Mesenchymal stem cell (in vitro differentiated cells and primary cell): Measurements from ENCODE around the gene CDC42BPA.

Experiments used
- DNase-seq: peaks from one replicate; pipeline ENCODE4 v3.0.0-alpha.2; 2013
- H2AFZ ChIP-seq: one replicate; pipeline ENCODE4 v1.6.1; 2013; ENCODE audit warnings: low read depth, mild to moderate bottlenecking, control low read depth, inconsistent platforms, low read length, moderate library complexity
- H2AK5ac ChIP-seq: 2 replicates; pipeline ENCODE4 v1.6.1; 2013; ENCODE audit warnings: low read length, moderate library complexity, mild to moderate bottlenecking, inconsistent platforms; ENCODE audit not compliant: severe bottlenecking
- H2BK120ac ChIP-seq: one replicate; pipeline ENCODE4 v1.6.1; 2013; ENCODE audit warnings: low read depth, mild to moderate bottlenecking, inconsistent platforms, low read length, moderate library complexity
- H2BK12ac ChIP-seq, 2 experiments: one replicate each; pipeline ENCODE4 v1.6.1; 2013; ENCODE audit warnings: inconsistent platforms in 2 of 2, low read length in 2 of 2, mild to moderate bottlenecking in 2 of 2, moderate library complexity in 2 of 2, control low read depth in 1 of 2
- H2BK15ac ChIP-seq: one replicate; pipeline ENCODE4 v1.6.1; 2013; ENCODE audit warnings: mild to moderate bottlenecking, low read depth, inconsistent platforms; ENCODE audit not compliant: poor library complexity, severe bottlenecking
- H2BK5ac ChIP-seq: 2 replicates; pipeline ENCODE4 v1.6.1; 2013; ENCODE audit warnings: low read depth, mild to moderate bottlenecking, low read length, control low read depth, inconsistent platforms; ENCODE audit not compliant: poor library complexity, severe bottlenecking
- H3K14ac ChIP-seq, 2 experiments: one replicate each; pipeline ENCODE4 v1.6.1; 2013; ENCODE audit warnings: inconsistent platforms in 2 of 2, low read length in 2 of 2, control low read depth in 1 of 2, mild to moderate bottlenecking in 1 of 2, moderate library complexity in 1 of 2
- H3K18ac ChIP-seq, 2 experiments: one replicate each; pipeline ENCODE4 v1.6.1; 2013; ENCODE audit warnings: inconsistent platforms in 2 of 2, low read length in 2 of 2, control low read depth in 1 of 2, low read depth in 1 of 2, mild to moderate bottlenecking in 1 of 2
- H3K23ac ChIP-seq, 2 experiments: one replicate each; pipeline ENCODE4 v1.6.1; 2013; ENCODE audit warnings: inconsistent platforms in 2 of 2, low read length in 2 of 2, mild to moderate bottlenecking in 2 of 2, moderate library complexity in 2 of 2, control low read depth in 1 of 2
- H3K27ac ChIP-seq: 2 replicates; pipeline ENCODE4 v1.5.1; 2013; ENCODE audit warnings: mild to moderate bottlenecking, moderate library complexity, low read length, control low read depth, inconsistent platforms; ENCODE audit not compliant: poor library complexity, severe bottlenecking
- H3K27me3 ChIP-seq, 2 experiments: 2 replicates each; pipeline versions ENCODE4 v1.6.1 to v1.7.0; 2013; ENCODE audit warnings: low read length in 2 of 2, mild to moderate bottlenecking in 2 of 2, moderate library complexity in 2 of 2, control low read depth in 1 of 2, inconsistent platforms in 1 of 2; ENCODE audit not compliant: control insufficient read depth in 1 of 2, insufficient read depth in 1 of 2
- H3K36me3 ChIP-seq, 2 experiments: 2 replicates each; pipeline versions ENCODE4 v1.6.1 to v1.7.0; 2013; ENCODE audit warnings: low read length in 2 of 2, control low read depth in 1 of 2, inconsistent platforms in 1 of 2, low read depth in 1 of 2, mild to moderate bottlenecking in 1 of 2; ENCODE audit not compliant: insufficient read depth in 2 of 2, control insufficient read depth in 1 of 2
- H3K4ac ChIP-seq, 2 experiments: one replicate each; pipeline ENCODE4 v1.6.1; 2013; ENCODE audit warnings: inconsistent platforms in 2 of 2, low read length in 2 of 2, mild to moderate bottlenecking in 2 of 2, moderate library complexity in 2 of 2, control low read depth in 1 of 2, low read depth in 1 of 2
- H3K4me1 ChIP-seq: 2 replicates; pipeline ENCODE4 v1.6.1; 2013; ENCODE audit warnings: low read depth, low read length, control low read depth; ENCODE audit not compliant: control insufficient read depth, insufficient read depth
- H3K4me2 ChIP-seq: 2 replicates; pipeline ENCODE4 v1.6.1; 2013; ENCODE audit warnings: low read length, mild to moderate bottlenecking, inconsistent platforms; ENCODE audit not compliant: poor library complexity, severe bottlenecking
- H3K4me3 ChIP-seq, 2 experiments: 2 replicates each; pipeline versions ENCODE4 v1.5.1 to v1.7.0; 2013; ENCODE audit warnings: low read length in 2 of 2, mild to moderate bottlenecking in 2 of 2, control low read depth in 1 of 2, low read depth in 1 of 2; ENCODE audit not compliant: insufficient read depth in 1 of 2
- H3K79me1 ChIP-seq: replicated peaks from 2 replicates; pipeline ENCODE4 v1.6.1; 2013; ENCODE audit warnings: mild to moderate bottlenecking, control low read depth, low read length, inconsistent platforms; ENCODE audit not compliant: poor library complexity, severe bottlenecking
- H3K9ac ChIP-seq: 2 replicates; pipeline ENCODE4 v1.7.0; 2013; ENCODE audit warnings: mild to moderate bottlenecking, low read length, moderate library complexity
- H3K9me3 ChIP-seq: 2 replicates; pipeline ENCODE4 v1.7.0; 2013; ENCODE audit warnings: mild to moderate bottlenecking, low read length; ENCODE audit not compliant: control insufficient read depth
- H4K8ac ChIP-seq: one replicate; pipeline ENCODE4 v1.6.1; 2013; ENCODE audit warnings: inconsistent platforms, mild to moderate bottlenecking, low read length, moderate library complexity
- H4K91ac ChIP-seq: one replicate; pipeline ENCODE4 v1.6.1; 2013; ENCODE audit warnings: mild to moderate bottlenecking, low read length, inconsistent platforms
- WGBS: methylation state at CpG from one replicate; pipeline ENCODE4 v1.1.7; 2013; ENCODE audit warnings: mixed read lengths; 5-methylcytosine and 5-hydroxymethylcytosine counted together

CDC42BPA gene

DNA sequence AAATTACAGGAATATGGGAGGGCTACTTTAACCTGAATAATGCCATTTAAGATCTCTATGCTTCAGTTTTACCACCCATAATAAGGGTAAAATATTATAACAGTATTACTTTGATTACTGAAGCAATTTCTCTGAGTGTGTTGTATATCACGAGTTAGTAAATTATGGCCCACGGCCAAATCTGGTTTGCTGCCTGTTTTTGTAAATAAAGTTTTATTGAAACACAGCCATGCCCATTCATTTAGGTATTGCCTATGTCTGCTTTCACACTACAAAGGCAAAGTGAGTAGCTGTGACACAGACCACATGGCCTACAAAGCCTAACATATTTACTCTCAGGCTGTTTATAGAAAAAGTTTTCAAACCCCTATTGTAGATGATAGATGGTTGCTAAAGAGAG, 156.8 kb downstream of the CDC42BPA start:
- no peak overlapping the region for H3K4me3 ChIP-seq
- H3K4ac ChIP-seq, result no peak overlapping the region
- H3K18ac ChIP-seq, result no peak overlapping the region
- no peak overlapping the region for H4K91ac ChIP-seq
- H3K79me1 ChIP-seq, result peaks cover 16% of the 10 kb centered on the region
- no peaks in the 10 kb centered on the region for H3K9me3 ChIP-seq
- H3K9ac ChIP-seq, result no peak overlapping the region
- no peak overlapping the region for H2BK5ac ChIP-seq
- peak; percentile 16 for DNase-seq
- no peak overlapping the region for H2AK5ac ChIP-seq
- H2BK12ac ChIP-seq, result no peak overlapping the region
- H3K36me3 ChIP-seq, result peaks cover 6 to 20% of the 10 kb centered on the region in 2 experiments
- H3K4me2 ChIP-seq, result no peak overlapping the region
- no peak overlapping the region for H2BK15ac ChIP-seq
- no peak overlapping the region for H3K23ac ChIP-seq
- H3K27ac ChIP-seq, result no peak overlapping the region
- H3K27me3 ChIP-seq, result no peaks in the 10 kb centered on the region
- H3K14ac ChIP-seq, result no peak overlapping the region
- no peak overlapping the region for H2BK120ac ChIP-seq
- H2AFZ ChIP-seq, result no peak overlapping the region
- 50% methylated on average over 2 of the region's 2 CpGs for WGBS
- H3K4me1 ChIP-seq, result no peaks in the 10 kb centered on the region
- no peak overlapping the region for H4K8ac ChIP-seq

- Histone ChIP-seq H3K14ac (no peak overlapping the region), H3K36me3 (peaks cover 6 to 20% of the 10 kb centered on the region in 2 experiments), H3K27me3 (no peaks in the 10 kb centered on the region), H4K8ac (no peak overlapping the region), H3K9me3 (no peaks in the 10 kb centered on the region), H3K23ac (no peak overlapping the region), H3K4me3 (no peak overlapping the region), H3K79me1 (peaks cover 13% of the 10 kb centered on the region), H3K9ac (no peak overlapping the region), H3K4me1 (no peaks in the 10 kb centered on the region), H3K18ac (no peak overlapping the region), H2AK5ac (no peak overlapping the region), H3K4ac (no peak overlapping the region), H2BK12ac (no peak overlapping the region), H2BK120ac (no peak overlapping the region), H2BK5ac (no peak overlapping the region), H4K91ac (no peak overlapping the region), H3K4me2 (no peak overlapping the region), H2AFZ (no peak overlapping the region), H2BK15ac (no peak overlapping the region), H3K27ac (no peak overlapping the region)
- 97% methylated on average over 3 of the region's 3 CpGs for WGBS
- no peak for DNase-seq
Measured at GRCh38 chr1:227156520-227156919, 161.8 kb downstream of the CDC42BPA start.

GRCh38 chr1:227155688-227156087, 162.6 kb downstream of the CDC42BPA start:
- H2BK120ac ChIP-seq, result no peak overlapping the region
- no peak for DNase-seq
- H3K36me3 ChIP-seq, result peaks cover 6 to 20% of the 10 kb centered on the region in 2 experiments
- no peak overlapping the region for H3K27ac ChIP-seq
- H3K9me3 ChIP-seq, result no peaks in the 10 kb centered on the region
- no peak overlapping the region for H3K4me2 ChIP-seq
- H2AFZ ChIP-seq, result no peak overlapping the region
- no peak overlapping the region for H3K9ac ChIP-seq
- no peaks in the 10 kb centered on the region for H3K4me1 ChIP-seq
- H3K79me1 ChIP-seq, result peaks cover 15% of the 10 kb centered on the region
- H2BK12ac ChIP-seq, result no peak overlapping the region
- H2BK15ac ChIP-seq, result no peak overlapping the region
- H3K14ac ChIP-seq, result no peak overlapping the region
- no peak overlapping the region for H3K4me3 ChIP-seq
- H3K23ac ChIP-seq, result no peak overlapping the region
- WGBS, result 100% methylated on average over 3 of the region's 4 CpGs
- no peak overlapping the region for H4K91ac ChIP-seq
- H3K18ac ChIP-seq, result no peak overlapping the region
- no peak overlapping the region for H2BK5ac ChIP-seq
- no peak overlapping the region for H2AK5ac ChIP-seq
- H3K27me3 ChIP-seq, result no peaks in the 10 kb centered on the region
- no peak overlapping the region for H4K8ac ChIP-seq
- no peak overlapping the region for H3K4ac ChIP-seq

DNA sequence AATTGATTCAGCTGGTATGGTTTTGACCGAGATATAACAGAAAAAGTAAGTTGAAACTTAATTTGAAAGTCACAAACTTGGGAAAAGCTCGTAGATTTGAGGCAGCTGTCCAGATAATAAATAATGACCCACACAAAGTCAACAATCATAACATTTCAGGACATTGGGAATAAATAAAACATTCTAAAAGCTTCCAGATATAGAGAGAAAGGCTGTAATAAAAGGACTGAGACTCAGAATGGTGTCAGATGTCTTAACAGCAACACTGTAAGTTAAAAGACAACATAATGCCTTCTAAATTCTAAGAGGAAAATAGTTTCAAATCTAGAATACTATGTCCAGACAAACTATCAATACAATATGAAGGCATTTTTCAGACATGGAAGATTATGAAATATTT, 163.3 kb downstream of the CDC42BPA start:
- Histone ChIP-seq H2AK5ac (no peak overlapping the region), H3K4me2 (no peak overlapping the region), H3K23ac (no peak overlapping the region), H3K27ac (no peak overlapping the region), H3K9ac (no peak overlapping the region), H2AFZ (no peak overlapping the region), H3K4ac (no peak overlapping the region), H2BK120ac (no peak overlapping the region), H4K8ac (no peak overlapping the region), H3K79me1 (peaks cover 12% of the 10 kb centered on the region), H2BK5ac (no peak overlapping the region), H2BK12ac (no peak overlapping the region), H2BK15ac (no peak overlapping the region), H3K27me3 (no peaks in the 10 kb centered on the region), H3K9me3 (no peaks in the 10 kb centered on the region), H4K91ac (no peak overlapping the region), H3K4me1 (no peaks in the 10 kb centered on the region), H3K36me3 (peaks cover 6 to 15% of the 10 kb centered on the region in 2 experiments), H3K4me3 (no peak overlapping the region), H3K18ac (no peak overlapping the region), H3K14ac (no peak overlapping the region)
- DNase-seq, result no peak
- 100% methylated on average over 2 of the region's 2 CpGs for WGBS
